ENCODE data around the gene PGAP2. TPM values are rescaled to one million over a fixed set of nuclear protein-coding genes. Genes with fewer than 3 reads are reported as not detected.

The PGAP2 gene
- total and polyA plus RNA-seq, 4 donors: 10.0 to 14.8 (median 12.0) TPM

DNA sequence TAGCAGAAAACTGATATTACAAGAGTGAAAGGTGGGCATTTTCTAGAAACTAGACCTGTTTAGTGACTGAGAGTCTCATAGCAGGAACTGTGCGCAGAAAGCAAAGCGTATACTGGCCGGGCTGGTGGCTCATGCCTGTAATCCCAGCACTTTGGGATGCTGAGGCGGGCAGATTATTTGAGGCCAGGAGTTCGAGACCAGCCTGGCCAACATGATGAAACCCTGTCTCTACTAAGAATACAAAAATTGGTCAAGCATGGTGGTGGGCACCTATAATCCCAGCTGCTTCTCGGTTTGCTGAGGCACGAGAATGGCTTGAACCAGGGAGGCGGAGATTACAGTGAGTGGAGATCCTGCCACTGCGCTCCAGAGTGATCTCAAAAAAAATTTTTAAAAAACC lies 9.2 kb upstream of the PGAP2 start:
- TF ChIP-seq FOXA1 (IDR thresholded peaks at IDR 0.05) (no peak), TAF1 (conservative IDR thresholded peaks at IDR 0.05) (no peak), RAD21 (IDR thresholded peaks at IDR 0.05) (no peak), HNF4A (conservative IDR thresholded peaks at IDR 0.05) (no peak), JUND (IDR thresholded peaks at IDR 0.05) (no peak), HNF4G (IDR thresholded peaks at IDR 0.05) (no peak), RXRA (IDR thresholded peaks at IDR 0.05) (no peak), NR2F2 (IDR thresholded peaks at IDR 0.05) (no peak), GABPA (IDR thresholded peaks at IDR 0.05 in 1 of 2, conservative IDR thresholded peaks at IDR 0.05 in 1 of 2) (no peak)
- TF ChIP-seq, protein P1, sequence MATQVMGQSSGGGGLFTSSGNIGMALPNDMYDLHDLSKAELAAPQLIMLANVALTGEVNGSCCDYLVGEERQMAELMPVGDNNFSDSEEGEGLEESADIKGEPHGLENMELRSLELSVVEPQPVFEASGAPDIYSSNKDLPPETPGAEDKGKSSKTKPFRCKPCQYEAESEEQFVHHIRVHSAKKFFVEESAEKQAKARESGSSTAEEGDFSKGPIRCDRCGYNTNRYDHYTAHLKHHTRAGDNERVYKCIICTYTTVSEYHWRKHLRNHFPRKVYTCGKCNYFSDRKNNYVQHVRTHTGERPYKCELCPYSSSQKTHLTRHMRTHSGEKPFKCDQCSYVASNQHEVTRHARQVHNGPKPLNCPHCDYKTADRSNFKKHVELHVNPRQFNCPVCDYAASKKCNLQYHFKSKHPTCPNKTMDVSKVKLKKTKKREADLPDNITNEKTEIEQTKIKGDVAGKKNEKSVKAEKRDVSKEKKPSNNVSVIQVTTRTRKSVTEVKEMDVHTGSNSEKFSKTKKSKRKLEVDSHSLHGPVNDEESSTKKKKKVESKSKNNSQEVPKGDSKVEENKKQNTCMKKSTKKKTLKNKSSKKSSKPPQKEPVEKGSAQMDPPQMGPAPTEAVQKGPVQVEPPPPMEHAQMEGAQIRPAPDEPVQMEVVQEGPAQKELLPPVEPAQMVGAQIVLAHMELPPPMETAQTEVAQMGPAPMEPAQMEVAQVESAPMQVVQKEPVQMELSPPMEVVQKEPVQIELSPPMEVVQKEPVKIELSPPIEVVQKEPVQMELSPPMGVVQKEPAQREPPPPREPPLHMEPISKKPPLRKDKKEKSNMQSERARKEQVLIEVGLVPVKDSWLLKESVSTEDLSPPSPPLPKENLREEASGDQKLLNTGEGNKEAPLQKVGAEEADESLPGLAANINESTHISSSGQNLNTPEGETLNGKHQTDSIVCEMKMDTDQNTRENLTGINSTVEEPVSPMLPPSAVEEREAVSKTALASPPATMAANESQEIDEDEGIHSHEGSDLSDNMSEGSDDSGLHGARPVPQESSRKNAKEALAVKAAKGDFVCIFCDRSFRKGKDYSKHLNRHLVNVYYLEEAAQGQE (IDR thresholded peaks at IDR 0.05): no peak
- TF ChIP-seq, protein P2, sequence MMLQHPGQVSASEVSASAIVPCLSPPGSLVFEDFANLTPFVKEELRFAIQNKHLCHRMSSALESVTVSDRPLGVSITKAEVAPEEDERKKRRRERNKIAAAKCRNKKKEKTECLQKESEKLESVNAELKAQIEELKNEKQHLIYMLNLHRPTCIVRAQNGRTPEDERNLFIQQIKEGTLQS (IDR thresholded peaks at IDR 0.05): no peak
- TF ChIP-seq, protein P3, sequence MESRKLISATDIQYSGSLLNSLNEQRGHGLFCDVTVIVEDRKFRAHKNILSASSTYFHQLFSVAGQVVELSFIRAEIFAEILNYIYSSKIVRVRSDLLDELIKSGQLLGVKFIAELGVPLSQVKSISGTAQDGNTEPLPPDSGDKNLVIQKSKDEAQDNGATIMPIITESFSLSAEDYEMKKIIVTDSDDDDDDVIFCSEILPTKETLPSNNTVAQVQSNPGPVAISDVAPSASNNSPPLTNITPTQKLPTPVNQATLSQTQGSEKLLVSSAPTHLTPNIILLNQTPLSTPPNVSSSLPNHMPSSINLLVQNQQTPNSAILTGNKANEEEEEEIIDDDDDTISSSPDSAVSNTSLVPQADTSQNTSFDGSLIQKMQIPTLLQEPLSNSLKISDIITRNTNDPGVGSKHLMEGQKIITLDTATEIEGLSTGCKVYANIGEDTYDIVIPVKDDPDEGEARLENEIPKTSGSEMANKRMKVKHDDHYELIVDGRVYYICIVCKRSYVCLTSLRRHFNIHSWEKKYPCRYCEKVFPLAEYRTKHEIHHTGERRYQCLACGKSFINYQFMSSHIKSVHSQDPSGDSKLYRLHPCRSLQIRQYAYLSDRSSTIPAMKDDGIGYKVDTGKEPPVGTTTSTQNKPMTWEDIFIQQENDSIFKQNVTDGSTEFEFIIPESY (IDR thresholded peaks at IDR 0.05): no peak
- H3K9me3 ChIP-seq (ENCODE audit: control insufficient read depth in 4 of 4, low read length in 3 of 4): no peaks in the 10 kb centered on the region
- DNase-seq (ENCODE audit: low spot score): no peak
- WGBS: 95% methylated on average over 9 of the region's 9 CpGs
- H3K36me3 ChIP-seq (ENCODE audit: control insufficient read depth in 4 of 4, insufficient read depth in 3 of 4, low read depth in 1 of 4, low read length in 3 of 4): peaks cover 0 to under 1% (median 0%) of the 10 kb centered on the region in 4 donors
- peaks cover 0 to 22% (median 10%) of the 10 kb centered on the region in 4 donors for H3K4me1 ChIP-seq (ENCODE audit: control insufficient read depth in 4 of 4, insufficient read depth in 4 of 4, low read length in 3 of 4)
- H3K27me3 ChIP-seq (ENCODE audit: control insufficient read depth in 4 of 4, insufficient read depth in 4 of 4, low read length in 3 of 4): no peaks in the 10 kb centered on the region
- no peak overlapping the region for H3K9ac ChIP-seq (ENCODE audit: low read depth in 1 of 2, low read length in 2 of 2)
- no peak overlapping the region for H3K27ac ChIP-seq (ENCODE audit: low read depth in 1 of 2, low read length in 2 of 2)
- no peak overlapping the region for H3K4me3 ChIP-seq (ENCODE audit: low read depth in 1 of 3, low read length in 3 of 3)

DNA sequence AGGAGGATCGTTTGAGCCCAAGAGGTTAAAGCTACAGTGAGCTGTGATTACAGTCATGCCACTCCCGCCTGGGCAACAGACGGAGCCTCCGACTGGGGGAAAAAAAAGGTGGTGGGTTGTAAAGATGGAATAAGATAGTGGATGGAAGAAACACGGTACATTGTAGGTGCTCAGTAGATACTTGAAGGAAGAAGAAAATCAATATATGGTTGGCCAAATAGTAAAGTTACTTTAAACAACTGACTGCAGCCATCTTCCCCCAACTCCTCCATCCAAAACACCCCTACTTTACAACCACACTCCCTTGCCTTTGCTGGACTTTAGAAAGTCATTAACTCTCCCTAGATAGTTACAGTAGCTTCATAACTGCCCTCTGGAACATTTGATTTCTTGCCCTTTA lies 8.5 kb upstream of the PGAP2 start:
- H3K27ac ChIP-seq (ENCODE audit: low read depth in 1 of 2, low read length in 2 of 2): no peak overlapping the region
- H3K9me3 ChIP-seq (ENCODE audit: control insufficient read depth in 4 of 4, low read length in 3 of 4): no peaks in the 10 kb centered on the region
- TF ChIP-seq GABPA (IDR thresholded peaks at IDR 0.05 in 1 of 2, conservative IDR thresholded peaks at IDR 0.05 in 1 of 2) (no peak), FOXA1 (IDR thresholded peaks at IDR 0.05) (no peak), RXRA (IDR thresholded peaks at IDR 0.05) (no peak), TAF1 (conservative IDR thresholded peaks at IDR 0.05) (no peak), FOXA2 (IDR thresholded peaks at IDR 0.05) (no peak), NR2F2 (IDR thresholded peaks at IDR 0.05) (no peak), YY1 (IDR thresholded peaks at IDR 0.05) (no peak), HNF4A (conservative IDR thresholded peaks at IDR 0.05) (no peak), JUND (IDR thresholded peaks at IDR 0.05) (no peak), SP1 (IDR thresholded peaks at IDR 0.05) (no peak)
- TF ChIP-seq, protein P3 (IDR thresholded peaks at IDR 0.05): no peak
- TF ChIP-seq, protein P2 (IDR thresholded peaks at IDR 0.05): no peak
- TF ChIP-seq, protein P1 (IDR thresholded peaks at IDR 0.05): no peak
- TF ChIP-seq, protein P4, sequence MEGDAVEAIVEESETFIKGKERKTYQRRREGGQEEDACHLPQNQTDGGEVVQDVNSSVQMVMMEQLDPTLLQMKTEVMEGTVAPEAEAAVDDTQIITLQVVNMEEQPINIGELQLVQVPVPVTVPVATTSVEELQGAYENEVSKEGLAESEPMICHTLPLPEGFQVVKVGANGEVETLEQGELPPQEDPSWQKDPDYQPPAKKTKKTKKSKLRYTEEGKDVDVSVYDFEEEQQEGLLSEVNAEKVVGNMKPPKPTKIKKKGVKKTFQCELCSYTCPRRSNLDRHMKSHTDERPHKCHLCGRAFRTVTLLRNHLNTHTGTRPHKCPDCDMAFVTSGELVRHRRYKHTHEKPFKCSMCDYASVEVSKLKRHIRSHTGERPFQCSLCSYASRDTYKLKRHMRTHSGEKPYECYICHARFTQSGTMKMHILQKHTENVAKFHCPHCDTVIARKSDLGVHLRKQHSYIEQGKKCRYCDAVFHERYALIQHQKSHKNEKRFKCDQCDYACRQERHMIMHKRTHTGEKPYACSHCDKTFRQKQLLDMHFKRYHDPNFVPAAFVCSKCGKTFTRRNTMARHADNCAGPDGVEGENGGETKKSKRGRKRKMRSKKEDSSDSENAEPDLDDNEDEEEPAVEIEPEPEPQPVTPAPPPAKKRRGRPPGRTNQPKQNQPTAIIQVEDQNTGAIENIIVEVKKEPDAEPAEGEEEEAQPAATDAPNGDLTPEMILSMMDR (IDR thresholded peaks at IDR 0.05; ENCODE audit: low read depth, low read length, missing input control): no peak
- no peaks in the 10 kb centered on the region for H3K36me3 ChIP-seq (ENCODE audit: control insufficient read depth in 4 of 4, insufficient read depth in 3 of 4, low read depth in 1 of 4, low read length in 3 of 4)
- H3K4me1 ChIP-seq (ENCODE audit: control insufficient read depth in 4 of 4, insufficient read depth in 4 of 4, low read length in 3 of 4): peaks cover 0 to 18% (median 10%) of the 10 kb centered on the region in 4 donors
- WGBS: 85% methylated on average over 5 of the region's 5 CpGs
- no peak for DNase-seq (ENCODE audit: low spot score)
- no peak overlapping the region for H3K4me3 ChIP-seq (ENCODE audit: low read depth in 1 of 3, low read length in 3 of 3)
- H3K9ac ChIP-seq (ENCODE audit: low read depth in 1 of 2, low read length in 2 of 2): no peak overlapping the region
- H3K27me3 ChIP-seq (ENCODE audit: control insufficient read depth in 4 of 4, insufficient read depth in 4 of 4, low read length in 3 of 4): no peaks in the 10 kb centered on the region

Data from liver (tissue), 9 donors.